Measurements from ENCODE around the gene PLXNA4. TPM values are rescaled to one million over a fixed set of nuclear protein-coding genes. Genes with fewer than 3 reads are reported as not detected.

PLXNA4 gene
- total and polyA plus RNA-seq, 8 donors = 0.19 to 1.6 (median 0.47) TPM

DNA sequence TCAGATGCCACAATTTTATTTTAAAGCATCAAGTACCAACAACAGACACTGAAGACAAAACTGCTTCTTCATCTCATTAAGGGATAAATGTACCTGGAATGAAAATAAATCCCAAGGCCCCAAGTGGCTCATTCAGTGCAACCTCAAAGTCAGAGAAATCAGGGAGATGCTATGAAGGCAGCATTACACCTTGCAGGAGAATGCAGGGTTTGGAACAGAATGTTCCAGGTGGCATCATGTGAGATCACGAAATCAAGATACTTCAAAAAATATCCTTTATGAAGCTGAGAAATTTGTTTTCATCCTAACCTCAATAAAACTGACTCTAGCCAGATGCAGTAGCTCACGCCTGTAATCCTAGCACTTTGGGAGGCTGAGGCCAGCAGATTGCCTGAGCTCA is 477.1 kb downstream of the PLXNA4 start:
- intact Hi-C loops (cut with DNase I) = no loop called here
- Histone ChIP-seq H3K36me3 (no peaks in the 10 kb centered on the region), H3K27ac (no peak overlapping the region), H3K9me3 (no peaks in the 10 kb centered on the region), H3K27me3 (no peaks in the 10 kb centered on the region), H3K4me1 (no peaks in the 10 kb centered on the region), H3K4me3 (no peak overlapping the region)
- DNase-seq (no peak), FAIRE-seq (no peak), ATAC-seq (no peak)
- WGBS, 2 donors = 85 to 90% methylated on average over 2 of the region's 2 CpGs
- TF ChIP-seq, protein P1, sequence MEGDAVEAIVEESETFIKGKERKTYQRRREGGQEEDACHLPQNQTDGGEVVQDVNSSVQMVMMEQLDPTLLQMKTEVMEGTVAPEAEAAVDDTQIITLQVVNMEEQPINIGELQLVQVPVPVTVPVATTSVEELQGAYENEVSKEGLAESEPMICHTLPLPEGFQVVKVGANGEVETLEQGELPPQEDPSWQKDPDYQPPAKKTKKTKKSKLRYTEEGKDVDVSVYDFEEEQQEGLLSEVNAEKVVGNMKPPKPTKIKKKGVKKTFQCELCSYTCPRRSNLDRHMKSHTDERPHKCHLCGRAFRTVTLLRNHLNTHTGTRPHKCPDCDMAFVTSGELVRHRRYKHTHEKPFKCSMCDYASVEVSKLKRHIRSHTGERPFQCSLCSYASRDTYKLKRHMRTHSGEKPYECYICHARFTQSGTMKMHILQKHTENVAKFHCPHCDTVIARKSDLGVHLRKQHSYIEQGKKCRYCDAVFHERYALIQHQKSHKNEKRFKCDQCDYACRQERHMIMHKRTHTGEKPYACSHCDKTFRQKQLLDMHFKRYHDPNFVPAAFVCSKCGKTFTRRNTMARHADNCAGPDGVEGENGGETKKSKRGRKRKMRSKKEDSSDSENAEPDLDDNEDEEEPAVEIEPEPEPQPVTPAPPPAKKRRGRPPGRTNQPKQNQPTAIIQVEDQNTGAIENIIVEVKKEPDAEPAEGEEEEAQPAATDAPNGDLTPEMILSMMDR (IDR thresholded peaks at IDR 0.05) = no peak

DNA sequence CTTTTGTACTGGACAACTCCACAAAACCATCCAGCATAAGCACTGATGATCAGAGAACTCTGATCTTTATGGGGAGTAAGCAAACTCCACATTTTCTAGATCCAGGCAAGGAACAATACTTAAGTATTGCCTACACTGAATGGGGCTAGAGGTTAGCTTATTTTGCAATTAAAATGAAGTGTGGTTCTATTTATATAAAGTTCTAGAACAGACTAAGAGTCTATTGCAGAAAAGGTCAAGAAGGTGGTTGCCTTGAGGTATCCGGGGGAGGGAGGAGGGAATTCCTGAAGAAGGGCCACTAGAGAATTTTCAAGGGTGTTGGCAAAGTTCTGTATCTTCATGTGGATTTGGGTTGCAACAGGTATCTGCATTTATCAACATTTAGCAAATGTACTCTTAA is 477.9 kb downstream of the PLXNA4 start:
- no peak overlapping the region for H3K27ac ChIP-seq
- no peak overlapping the region for H3K4me3 ChIP-seq
- no peak for DNase-seq
- H3K9me3 ChIP-seq = no peaks in the 10 kb centered on the region
- no peaks in the 10 kb centered on the region for H3K4me1 ChIP-seq
- FAIRE-seq = no peak
- intact Hi-C loops (cut with DNase I) = no loop called here
- no peaks in the 10 kb centered on the region for H3K36me3 ChIP-seq
- WGBS, 2 donors = 69 to 86% methylated on average over 1 of the region's 1 CpG
- TF ChIP-seq, protein P1 (IDR thresholded peaks at IDR 0.05) = no peak
- ATAC-seq = no peak
- H3K27me3 ChIP-seq = no peaks in the 10 kb centered on the region

DNA sequence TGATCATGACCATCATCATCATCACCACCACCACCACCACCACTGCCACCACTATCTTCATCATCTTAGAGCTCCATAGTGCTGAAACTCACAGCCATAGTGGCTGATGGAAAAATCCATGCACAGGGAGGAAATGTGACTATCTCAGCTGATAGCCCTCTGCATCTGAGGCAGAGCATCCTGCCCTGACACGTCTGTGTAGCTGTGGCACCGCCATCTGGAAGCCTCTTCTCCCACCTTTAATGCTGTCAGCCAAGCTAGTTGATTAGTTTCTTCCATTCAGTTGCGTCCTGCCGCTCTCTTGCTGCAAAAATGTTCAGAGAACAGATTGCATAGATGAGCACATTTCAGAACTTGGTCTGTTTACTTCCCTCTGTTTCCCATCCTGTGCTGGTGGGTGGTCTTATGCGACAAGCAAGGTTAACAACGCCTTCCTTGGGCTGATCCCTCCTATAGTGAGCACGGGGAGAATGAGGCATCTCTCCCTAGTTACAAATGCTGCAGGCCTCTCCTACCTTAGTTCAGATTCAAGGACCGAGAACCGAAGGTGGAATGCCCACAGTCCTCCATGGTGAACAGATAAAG is 478.6 kb downstream of the PLXNA4 start:
- Histone ChIP-seq H3K9me3 (no peaks in the 10 kb centered on the region), H3K4me3 (no peak overlapping the region), H3K36me3 (no peaks in the 10 kb centered on the region), H3K4me1 (no peaks in the 10 kb centered on the region), H3K27me3 (no peaks in the 10 kb centered on the region), H3K27ac (no peak overlapping the region)
- WGBS, 2 donors = 66% methylated on average over 9 of the region's 9 CpGs
- ATAC-seq (no peak), FAIRE-seq (no peak), DNase-seq (no peak)
- intact Hi-C loops (cut with DNase I) = no loop called here
- TF ChIP-seq, protein P1 (IDR thresholded peaks at IDR 0.05) = no peak

DNA sequence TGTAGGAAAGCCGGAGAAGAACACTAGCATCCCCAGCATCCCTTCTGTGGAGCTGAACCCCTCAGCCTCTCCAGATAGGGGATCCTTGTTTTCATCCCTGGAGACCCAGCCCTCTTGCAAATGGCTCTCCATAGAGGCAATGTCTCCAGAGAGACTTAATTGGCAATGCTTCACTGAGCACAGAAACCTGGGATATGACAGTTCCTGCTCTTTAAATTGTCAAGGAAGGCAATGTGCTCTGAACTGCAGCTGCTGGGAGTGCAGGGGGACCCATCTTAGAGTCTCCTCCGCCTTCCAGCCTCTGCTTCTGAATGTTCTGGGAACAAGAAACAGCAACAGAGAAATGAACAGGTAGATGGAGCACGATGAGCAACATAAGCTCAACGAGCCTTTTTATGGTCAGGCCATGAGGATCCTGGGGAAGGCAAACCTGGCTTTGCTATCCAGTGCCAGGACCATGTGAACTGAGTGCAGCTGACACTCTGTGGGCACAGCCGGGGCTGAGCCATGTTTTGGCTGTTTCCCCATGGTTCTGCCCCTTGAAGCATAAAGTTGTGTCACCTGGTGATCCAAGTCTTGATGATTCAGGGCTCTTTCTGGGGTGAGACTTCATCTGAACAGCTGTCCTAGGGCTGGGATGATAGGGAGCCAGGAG is 481.0 kb downstream of the PLXNA4 start:
- no peak overlapping the region for H3K4me3 ChIP-seq
- H3K27me3 ChIP-seq = no peaks in the 10 kb centered on the region
- no peaks in the 10 kb centered on the region for H3K9me3 ChIP-seq
- WGBS, 2 donors = 60 to 63% methylated on average over 5 of the region's 5 CpGs
- no peak overlapping the region for H3K27ac ChIP-seq
- TF ChIP-seq, protein P1 (IDR thresholded peaks at IDR 0.05) = no peak
- H3K36me3 ChIP-seq = no peaks in the 10 kb centered on the region
- no peak for FAIRE-seq
- intact Hi-C loops (cut with DNase I) = no loop called here
- no peak for DNase-seq
- no peaks in the 10 kb centered on the region for H3K4me1 ChIP-seq
- ATAC-seq = no peak

DNA sequence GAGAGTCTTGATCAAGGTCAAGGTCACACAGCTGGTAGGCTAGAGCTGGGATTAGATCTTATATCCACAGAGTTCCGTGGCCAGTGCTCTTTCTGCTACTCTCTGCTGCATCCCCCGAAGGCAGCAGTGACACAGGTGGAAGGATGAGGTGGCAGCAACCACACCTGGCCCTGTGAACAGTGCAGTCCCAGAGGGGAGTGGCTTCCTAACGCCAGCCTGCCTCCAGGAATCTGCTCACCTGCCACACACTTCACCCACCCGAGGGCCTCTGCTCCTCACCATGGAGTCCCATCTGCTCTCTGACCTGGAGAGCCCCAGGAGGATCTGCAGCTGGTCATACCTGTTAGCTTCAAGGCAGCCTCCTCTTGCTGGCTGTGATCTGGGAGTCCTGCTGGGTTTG is 484.2 kb downstream of the PLXNA4 start:
- Histone ChIP-seq H3K27ac (no peak overlapping the region), H3K9me3 (no peaks in the 10 kb centered on the region), H3K4me3 (no peak overlapping the region), H3K27me3 (no peaks in the 10 kb centered on the region), H3K4me1 (no peaks in the 10 kb centered on the region), H3K36me3 (no peaks in the 10 kb centered on the region)
- no peak for DNase-seq
- WGBS, 2 donors = 33 to 36% methylated on average over 4 of the region's 4 CpGs
- intact Hi-C loops (cut with DNase I) = no loop called here
- TF ChIP-seq, protein P1 (IDR thresholded peaks at IDR 0.05) = no peak
- no peak for ATAC-seq
- FAIRE-seq = no peak

All from pancreas (tissue), 10 donors.